HG03575 (cell line): ENCODE results near the gene GPLD1.

Source experiments
- ATAC-seq: cut with Tn5 transposase; IDR thresholded peaks from one replicate; pipeline ENCODE4 v1.9.1; 2021; ENCODE audit not compliant: unreplicated experiment, insufficient number of reproducible peaks, low FRiP score; ENCODE audit errors: extremely low read depth

The GPLD1 gene

DNA sequence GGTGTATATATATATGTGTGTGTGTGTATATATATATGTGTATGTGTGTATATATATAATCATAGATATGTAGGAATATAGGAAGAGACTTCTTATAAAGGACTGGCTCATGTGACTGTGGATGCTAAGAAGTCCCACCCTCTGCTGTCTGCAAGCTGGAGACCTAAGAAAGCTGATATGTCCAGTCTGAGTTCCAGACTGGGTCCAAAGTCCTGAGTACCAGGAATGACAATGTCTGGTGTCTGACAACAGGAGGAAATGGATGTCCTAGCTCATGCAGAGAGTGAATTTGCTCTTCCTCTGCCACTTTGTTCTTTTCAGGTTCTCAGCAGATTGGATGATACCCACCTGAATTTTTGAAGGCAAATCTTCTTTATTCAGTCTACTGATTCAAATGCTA, 12.5 kb upstream of the GPLD1 start:
- ATAC-seq, result no peak

DNA sequence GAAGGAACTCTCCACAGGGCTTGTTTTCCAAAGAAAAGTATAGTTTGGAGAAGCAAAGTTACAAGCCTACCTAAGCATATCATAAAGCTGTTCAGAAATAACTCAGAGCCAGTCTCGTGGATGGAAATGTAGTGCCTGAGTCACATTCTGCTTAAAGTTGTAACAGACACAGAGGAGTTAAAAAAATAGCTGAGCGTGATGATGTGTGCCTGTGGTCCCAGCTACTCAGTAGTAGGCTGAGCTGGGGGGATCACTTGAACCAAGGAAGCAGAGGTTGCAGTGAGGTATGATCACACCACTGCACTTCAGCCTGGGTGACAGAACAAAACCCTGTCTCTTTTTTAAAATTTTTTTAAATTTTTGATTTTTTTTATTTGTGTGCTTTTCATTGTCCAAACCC, 12.0 kb upstream of the GPLD1 start:
- ATAC-seq, result no peak

DNA sequence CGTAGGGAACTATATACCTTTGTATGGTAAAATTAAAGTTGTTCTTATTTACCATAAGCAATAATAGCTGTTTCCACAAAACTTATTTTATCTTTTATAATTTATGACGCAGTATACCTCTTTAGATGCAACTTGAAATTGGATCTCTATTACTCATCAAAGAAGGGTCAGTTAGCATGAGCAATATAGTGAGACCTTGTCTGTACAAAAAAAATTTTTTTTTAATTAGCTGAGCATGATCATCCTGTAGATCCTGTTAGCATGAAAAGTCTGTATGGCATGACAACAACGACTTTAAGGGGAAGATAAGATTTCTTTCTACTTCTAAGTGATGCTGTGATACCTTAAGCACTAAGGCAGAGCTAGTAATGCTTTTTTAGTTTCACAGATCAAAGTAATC, 11.3 kb upstream of the GPLD1 start:
- ATAC-seq, result no peak

DNA sequence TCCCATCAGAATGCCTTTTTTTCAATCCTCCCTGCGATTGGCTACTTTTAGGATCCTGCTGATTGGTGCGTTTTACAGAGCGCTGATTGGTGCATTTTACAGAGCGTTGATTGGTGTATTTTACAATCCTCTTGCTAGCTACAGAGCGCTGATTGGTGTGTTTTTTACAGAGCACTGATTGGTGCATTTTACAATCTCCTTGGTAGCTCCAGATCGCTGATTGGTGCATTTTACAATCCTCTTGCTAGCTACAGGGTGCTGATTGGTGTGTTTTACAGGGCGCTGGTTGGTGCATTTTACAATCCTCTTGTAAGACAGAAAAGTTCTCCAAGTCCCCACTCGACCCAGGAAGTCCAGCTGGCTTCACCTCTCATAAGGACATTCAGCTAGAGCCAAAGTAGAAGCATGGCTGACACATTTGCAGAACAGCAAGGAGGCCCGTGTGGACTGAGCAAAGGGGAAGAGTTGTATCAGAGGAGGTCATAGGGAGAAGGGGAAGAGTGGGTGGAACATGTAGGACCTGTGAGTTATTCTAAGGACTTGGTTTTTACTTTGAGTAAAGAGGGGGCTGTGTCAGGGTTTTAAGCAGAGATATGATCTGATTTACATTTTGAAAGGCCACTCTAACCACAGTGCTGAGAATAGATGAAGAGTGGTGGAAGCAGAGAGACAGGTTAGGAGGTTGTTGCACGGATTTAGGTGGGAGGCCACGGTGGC, 8.0 kb upstream of the GPLD1 start:
- ATAC-seq, result peak; percentile 35

DNA sequence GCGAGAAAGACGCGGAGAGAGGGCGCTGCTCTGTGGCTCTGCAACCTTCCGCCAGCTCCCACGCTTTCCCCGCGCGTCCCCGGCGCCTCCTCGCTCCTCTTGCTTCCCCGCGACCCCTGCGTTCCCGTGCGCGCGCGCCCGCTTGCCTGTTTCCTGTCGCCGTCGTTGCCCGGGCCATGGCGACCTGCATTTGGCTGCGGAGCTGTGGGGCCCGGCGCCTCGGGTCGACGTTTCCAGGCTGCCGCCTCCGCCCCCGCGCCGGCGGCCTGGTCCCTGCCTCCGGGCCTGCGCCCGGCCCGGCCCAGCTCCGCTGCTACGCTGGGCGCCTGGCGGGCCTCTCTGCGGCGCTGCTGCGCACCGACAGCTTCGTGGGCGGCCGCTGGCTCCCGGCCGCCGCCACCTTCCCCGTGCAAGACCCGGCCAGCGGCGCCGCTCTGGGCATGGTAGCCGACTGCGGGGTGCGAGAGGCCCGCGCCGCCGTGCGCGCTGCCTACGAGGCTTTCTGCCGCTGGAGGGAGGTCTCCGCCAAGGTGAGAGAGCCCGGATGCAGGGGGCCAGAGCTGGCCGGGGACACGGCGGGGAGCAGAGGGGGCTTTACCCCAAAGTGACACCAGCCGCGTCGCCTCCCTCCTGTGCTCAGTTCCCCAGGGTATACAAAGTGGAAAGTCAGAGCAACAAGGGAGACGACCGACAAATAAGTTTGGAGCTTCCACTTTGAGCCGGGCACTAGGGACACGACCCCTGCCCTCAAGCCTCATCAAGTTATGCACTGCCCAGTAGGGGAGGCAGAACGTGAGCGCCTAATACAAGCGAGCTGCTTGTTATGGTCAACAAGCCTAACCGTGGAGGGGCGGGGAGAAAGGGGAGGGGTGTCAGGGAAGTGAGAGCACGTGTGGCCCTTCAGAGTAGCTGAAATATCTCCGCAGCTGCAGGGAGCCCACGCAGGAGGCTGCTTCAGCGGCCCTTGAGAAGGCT, 5.7 kb upstream of the GPLD1 start, which contains the start of gene ALDH5A1:
Gene ALDH5A1 (plus strand): TSS at position 149 of the 975 bp plus-strand sequence. CDS start 28 bp downstream, at position 177.
- ATAC-seq, result no peak

DNA sequence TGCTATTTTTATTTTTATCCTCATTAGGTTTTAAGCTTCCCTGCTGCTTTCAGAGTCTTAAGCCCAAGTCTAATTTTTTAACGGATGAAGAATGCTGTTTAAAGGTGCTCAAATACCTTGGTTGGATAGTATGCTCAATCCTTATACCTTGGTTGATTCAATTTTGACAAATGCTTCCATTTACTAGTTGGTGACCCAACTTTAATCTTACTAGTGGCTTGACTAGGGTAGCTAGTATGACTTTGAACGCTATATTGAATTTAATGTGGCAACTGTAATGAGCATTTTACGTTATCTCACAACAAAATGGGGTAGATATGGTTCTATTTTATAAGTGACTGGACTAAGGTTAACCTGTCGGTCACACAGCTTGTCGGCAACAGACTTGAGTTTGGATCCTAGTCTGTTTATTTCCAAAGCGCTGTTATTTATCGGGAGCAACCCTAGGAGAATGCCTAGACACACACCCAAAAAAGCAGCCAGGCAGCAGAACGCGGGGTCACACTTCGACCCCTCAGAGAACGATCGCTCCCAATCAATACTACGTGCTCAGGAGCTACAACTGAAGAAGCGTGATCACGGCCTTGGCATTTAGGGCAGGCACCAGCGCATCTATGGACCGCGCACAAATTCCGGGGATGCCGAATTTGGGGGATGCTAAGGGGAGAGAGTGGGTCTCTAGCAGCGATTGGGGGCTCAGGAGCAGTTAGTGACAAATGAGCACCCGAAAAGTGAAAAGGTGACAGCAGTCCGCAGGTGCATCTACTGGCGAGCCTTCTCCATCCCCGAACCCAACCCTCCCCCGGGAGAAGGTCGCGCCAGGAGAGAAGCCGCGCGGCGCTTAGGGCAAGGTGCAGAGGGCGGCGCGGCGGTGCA, 4.8 kb upstream of the GPLD1 start:
- no peak for ATAC-seq

DNA sequence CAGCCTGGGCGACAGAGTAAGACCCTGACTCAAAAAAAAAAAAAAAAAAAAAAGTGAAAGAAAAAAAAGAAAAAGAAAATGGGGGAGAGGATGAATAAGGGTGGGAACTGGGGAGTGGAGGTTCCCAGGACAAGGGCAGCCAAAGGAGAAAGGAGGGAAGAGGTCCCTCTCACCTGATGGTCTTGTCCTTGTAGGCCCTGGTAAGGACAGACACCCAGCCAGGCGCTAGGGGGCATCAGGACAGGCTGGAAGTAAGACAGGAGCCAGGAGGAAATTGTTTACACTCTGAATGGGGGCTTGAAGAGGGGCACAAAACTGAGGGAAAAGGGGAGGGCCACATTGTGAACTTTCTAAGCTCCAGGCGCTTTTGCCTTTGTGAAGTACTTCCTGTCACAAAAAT, 3.1 kb upstream of the GPLD1 start:
- ATAC-seq, result no peak

DNA sequence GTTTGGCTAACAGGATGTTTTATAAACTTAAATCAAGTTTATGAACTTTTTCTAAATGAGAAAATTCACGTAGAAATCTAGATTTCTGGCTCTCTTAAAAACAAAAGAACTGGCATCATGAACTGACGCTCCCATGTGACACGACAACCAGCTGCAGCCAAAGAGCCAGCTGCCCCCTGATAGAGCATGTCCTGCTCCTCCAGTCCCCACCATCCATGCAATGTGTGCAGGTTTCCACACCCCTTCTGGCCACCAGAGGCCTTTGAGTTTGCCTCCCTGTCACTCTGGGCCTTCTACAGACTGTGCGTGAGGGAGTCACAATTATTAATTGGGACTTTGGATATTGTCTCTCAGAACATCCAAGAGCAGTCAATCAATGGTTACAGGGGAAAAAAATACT, 1.6 kb upstream of the GPLD1 start:
- ATAC-seq, result no peak

DNA sequence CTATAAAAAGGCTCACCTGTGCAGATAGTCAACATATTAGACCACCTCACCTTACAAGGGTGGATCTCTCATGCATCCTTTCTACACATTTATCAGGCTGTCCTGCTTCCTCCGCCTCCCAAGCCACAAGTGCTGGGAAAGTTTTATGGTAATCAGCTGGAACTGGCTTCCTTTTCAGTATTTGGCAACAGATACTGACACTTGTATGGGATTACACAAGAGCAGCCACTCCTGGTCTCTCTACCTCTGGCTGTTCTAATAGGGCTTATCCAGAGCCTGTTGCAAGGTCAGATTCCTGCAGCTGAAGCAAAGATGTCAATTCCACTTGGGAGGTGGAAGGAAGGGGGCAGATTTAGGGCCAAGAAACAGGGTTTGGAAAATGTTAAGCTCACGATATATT, 503 bp upstream of the GPLD1 start:
- no peak for ATAC-seq

DNA sequence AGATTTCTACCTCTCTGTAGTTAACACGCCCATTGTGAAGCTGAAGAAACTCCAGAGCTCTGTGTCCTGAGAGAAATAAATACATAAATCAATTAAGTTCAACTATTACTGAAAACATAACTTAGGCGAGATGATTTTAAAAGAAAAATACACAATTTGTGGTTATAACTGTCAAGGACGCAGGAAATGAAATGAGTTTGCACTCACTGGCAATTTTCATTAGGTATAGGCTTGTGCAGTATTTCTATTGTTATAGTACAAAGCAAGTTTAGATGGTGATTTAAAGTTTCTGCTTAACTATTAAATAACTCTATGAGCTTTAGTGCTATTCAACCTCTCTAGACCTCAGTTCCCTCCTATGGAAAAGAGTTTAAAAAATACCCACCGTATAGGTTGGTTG, 3.3 kb downstream of the GPLD1 start:
- no peak for ATAC-seq

DNA sequence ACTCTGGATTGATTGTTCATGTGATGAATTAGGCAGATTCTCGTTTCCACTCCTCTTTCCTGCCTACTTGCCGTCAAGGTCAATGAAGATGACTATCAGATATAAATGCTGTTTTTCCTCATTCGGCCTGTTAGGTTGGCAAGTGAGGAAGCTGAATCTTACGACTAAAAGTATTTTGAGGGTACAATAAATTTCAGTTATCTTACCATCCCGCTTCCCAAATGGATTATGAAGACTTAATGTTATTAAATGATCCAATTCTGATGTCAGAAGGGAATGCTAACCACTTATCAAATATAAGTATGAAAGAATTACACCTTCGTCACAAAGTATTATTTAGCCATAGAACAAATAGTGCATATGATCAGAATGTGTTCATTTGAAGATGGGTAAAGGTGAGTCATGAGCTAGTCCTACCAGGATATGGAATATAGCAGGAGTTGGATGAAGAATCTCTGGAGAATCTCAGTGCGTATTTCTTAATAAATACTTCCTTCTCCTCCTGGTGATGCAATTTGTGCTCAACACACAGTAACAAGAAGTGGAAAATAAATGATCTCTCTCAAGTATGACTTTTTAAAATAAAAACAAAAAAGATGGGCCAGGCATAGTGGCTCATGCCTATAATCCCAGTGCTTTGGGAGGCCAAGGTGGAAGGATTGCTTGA, 4.6 kb downstream of the GPLD1 start:
- no peak for ATAC-seq

DNA sequence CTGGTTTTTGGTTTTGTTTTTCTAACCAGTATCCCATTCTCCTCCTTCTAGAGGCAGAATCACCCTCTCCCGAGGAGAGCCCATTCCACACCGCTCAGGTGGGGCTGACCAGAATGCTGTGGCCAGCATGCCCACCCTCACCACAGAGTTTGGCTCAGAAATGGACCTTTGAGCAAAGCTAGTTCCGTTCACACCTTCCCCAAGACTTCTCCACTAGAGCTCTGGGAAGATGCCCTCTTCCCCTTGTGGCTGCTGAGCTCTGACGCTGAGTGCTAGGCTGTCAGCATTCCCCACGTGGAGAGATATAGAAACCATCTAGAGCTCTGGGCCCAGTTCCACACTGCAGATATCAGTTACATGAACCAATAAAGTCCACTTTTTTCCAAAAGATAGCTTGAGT, 7.9 kb downstream of the GPLD1 start:
- no peak for ATAC-seq

DNA sequence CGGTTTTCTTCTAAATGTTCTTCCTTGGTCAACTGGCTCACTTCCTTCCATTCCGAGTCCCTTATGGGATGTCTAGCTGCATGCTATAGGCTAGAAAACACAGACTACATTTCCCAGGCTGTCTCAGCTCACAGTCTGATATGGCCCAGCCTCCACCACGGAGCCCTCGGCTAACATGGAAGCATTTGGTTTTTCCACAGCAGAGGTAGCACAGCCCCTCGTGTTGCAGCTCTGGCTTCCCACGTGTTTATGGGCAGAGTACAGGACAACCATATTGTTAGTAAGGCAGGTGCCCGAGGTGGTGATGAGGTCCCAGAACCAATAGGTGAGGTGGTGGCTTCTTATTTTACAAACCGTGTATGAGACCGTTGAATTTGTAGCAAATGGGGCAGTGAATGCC, 8.7 kb downstream of the GPLD1 start:
- ATAC-seq, result no peak

DNA sequence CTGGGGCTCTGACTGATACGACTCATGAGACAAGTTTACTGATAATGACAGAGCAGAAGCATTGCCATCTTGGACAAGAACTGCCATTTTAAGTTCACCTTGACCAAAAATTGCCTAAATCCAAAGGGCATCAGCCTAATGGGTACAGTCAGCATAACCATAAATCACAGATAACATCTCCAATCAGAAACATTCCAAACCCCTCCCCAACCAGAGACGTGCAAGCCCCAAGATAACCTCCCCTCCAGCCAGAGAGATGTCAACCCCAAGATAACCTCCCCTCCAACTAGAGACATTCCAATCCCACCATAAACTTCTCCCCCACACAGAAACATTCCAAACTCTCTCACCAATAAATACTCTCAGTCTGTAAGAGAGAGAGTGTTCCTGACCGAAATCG, 10.5 kb downstream of the GPLD1 start:
- ATAC-seq, result no peak

DNA sequence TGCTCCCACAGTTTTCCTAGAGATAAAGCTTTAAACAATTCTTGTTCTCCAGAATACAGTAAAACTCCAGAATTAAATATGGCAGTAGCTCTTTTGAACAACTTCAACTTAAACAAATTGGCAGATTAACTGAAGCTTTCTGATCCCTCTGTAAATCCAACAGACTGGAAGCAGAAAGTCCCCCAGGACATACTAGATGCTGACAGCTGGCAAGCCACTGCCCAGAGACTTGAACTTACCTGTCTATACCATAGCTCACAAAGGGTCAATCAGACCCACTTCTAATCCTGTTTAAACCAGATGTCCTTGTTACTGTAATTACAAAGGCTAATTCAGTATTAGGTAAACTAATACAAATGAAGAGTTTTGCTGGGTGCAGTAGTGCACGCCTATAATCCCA, 12.3 kb downstream of the GPLD1 start:
- no peak for ATAC-seq

DNA sequence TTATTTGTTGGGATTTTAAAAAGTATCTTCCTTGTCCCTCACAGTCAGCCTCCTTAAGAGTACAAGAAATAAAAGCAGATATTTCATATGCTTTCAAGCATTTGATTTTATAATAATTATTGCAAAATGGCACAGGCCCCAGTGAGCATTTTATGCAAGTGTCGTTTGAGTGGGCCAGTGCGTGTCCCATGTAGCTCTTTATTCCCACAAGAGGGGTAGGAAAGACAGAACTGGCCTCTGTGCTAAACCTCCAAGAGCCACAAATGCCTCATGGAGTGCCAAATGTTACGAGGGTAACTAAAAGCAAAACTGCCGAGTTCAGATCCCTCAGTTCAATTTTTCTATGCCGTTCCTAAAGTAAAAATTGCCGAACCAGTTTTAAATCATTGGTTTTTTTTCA, 12.7 kb downstream of the GPLD1 start:
- ATAC-seq, result no peak

DNA sequence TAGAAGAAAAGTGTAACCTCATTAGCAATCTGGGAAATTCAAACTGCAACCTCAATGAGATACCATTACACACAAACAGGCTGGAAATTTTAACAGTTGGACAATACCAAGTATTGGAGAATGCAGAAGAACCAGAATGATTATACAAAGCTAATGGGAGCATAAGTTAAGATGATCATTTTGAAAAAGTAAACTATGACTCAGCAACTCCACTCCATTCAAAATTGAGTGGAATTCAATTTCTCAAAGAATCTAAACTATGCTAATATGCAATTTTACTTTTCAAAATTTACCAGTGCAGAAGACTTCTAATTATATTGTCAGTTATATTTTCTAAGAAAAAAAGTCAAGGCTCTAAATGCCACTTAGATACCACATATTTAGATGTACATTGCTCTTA, 17.2 kb downstream of the GPLD1 start:
- ATAC-seq, result no peak

DNA sequence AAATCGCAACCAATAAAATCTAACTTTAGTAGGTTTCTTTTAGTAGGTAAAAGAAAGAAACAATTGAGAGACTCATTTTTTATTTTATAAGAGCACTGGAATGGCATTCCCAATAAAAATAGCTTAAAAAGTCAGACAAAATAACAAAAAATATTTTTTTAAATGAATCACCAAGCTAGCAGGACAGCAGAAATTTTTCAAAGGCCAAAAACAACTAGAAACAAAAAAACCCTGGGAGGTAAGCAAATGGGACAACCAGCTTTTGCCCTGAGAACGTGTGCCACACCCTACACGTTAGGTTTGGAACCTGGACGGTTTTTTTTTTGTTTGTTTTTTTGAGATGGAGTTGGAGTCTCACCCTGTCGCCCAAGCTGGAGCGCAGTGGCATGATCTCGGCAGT, 19.6 kb downstream of the GPLD1 start:
- ATAC-seq, result no peak
